SK-N-SH (cell line): ENCODE results near the gene REPS2.

Experiments used
- CTCF ChIP-seq: fragments of 200-600 bp; sonication (generic); IDR thresholded peaks from 2 replicates; pipeline ENCODE4 v1.6.1; 2017; ENCODE audit warnings: antibody characterized with exemption, mild to moderate bottlenecking, moderate library complexity
- FOXM1 ChIP-seq: IDR thresholded peaks from 2 replicates; pipeline ENCODE4 v1.4.0; 2012; ENCODE audit warnings: low read depth, mild to moderate bottlenecking
- MAX ChIP-seq: IDR thresholded peaks from 2 replicates; pipeline ENCODE4 v1.4.0; 2012; ENCODE audit warnings: low read depth
- PBX3 ChIP-seq: IDR thresholded peaks from 2 replicates; pipeline ENCODE4; 2012
- SMC3 ChIP-seq: IDR thresholded peaks from 2 replicates; pipeline ENCODE4 v1.6.1; 2012; ENCODE audit warnings: low read depth, low read length, improper control_type of control experiment
- USF2 ChIP-seq: fragments of 150-350 bp; IDR thresholded peaks from 2 replicates; pipeline ENCODE4 v1.6.1; 2017; ENCODE audit warnings: antibody characterized with exemption, low read length, low read depth, borderline replicate concordance
- YY1 ChIP-seq: IDR thresholded peaks from 2 replicates; pipeline ENCODE4 v1.4.0; 2012; ENCODE audit warnings: low read depth, mild to moderate bottlenecking

GRCh38 chrX:17020356-17020755 lies 73.9 kb downstream of the REPS2 start:
- TF ChIP-seq CTCF (no peak), MAX (no peak), FOXM1 (no peak), PBX3 (no peak), YY1 (no peak), USF2 (no peak), SMC3 (no peak)
